ENCODE data around the gene ARHGDIB. TPM values are rescaled to one million over a fixed set of nuclear protein-coding genes. Genes with fewer than 3 reads are reported as not detected.
A peak's percentile ranks its signal among the peaks of the same experiment; 100 is the strongest.

ARHGDIB gene
- total and polyA plus RNA-seq, 2 experiments from 2014 or later, result 3.8 to 6.7 TPM

- Histone ChIP-seq H3K27me3 (no peaks in the 10 kb centered on the region), H3K4me1 (ENCODE audit: low read depth) (no peaks in the 10 kb centered on the region), H3K4me3 (no peak overlapping the region), H3K9me3 (ENCODE audit: low read depth) (no peaks in the 10 kb centered on the region), H3K36me3 (no peaks in the 10 kb centered on the region), H3K27ac (no peak overlapping the region)
- TF ChIP-seq CTCF (IDR thresholded peaks at IDR 0.05; ENCODE audit: low read depth, low read length), result no peak
- no peak for DNase-seq (ENCODE audit: low read depth in 1 of 2, low spot score in 1 of 2)
These were observed 2.1 kb upstream of the ARHGDIB start for GRCh38 chr12:14963520-14963919.

GRCh38 chr12:14962797-14963196 is 1.4 kb upstream of the ARHGDIB start:
- H3K9me3 ChIP-seq (ENCODE audit: low read depth), result no peaks in the 10 kb centered on the region
- TF ChIP-seq CTCF (IDR thresholded peaks at IDR 0.05; ENCODE audit: low read depth, low read length), result no peak
- H3K27me3 ChIP-seq, result no peaks in the 10 kb centered on the region
- DNase-seq (ENCODE audit: low read depth in 1 of 2, low spot score in 1 of 2), result no peak
- no peak overlapping the region for H3K27ac ChIP-seq
- no peaks in the 10 kb centered on the region for H3K36me3 ChIP-seq
- H3K4me1 ChIP-seq (ENCODE audit: low read depth), result no peaks in the 10 kb centered on the region
- no peak overlapping the region for H3K4me3 ChIP-seq

- DNase-seq (ENCODE audit: low read depth in 1 of 2, low spot score in 1 of 2), result no peak
- no peak overlapping the region for H3K4me3 ChIP-seq
- no peaks in the 10 kb centered on the region for H3K36me3 ChIP-seq
- no peak overlapping the region for H3K27ac ChIP-seq
- H3K27me3 ChIP-seq, result no peaks in the 10 kb centered on the region
- no peaks in the 10 kb centered on the region for H3K4me1 ChIP-seq (ENCODE audit: low read depth)
- TF ChIP-seq CTCF (IDR thresholded peaks at IDR 0.05; ENCODE audit: low read depth, low read length), result no peak
- H3K9me3 ChIP-seq (ENCODE audit: low read depth), result no peaks in the 10 kb centered on the region
These were observed 745 bp upstream of the ARHGDIB start for GRCh38 chr12:14962153-14962539.

GRCh38 chr12:14960548-14961465 is 594 bp downstream of the ARHGDIB start:
- no peak overlapping the region for H3K4me3 ChIP-seq
- no peak for TF ChIP-seq CTCF (IDR thresholded peaks at IDR 0.05; ENCODE audit: low read depth, low read length)
- peak in 1 of 2 donors; percentile 86 for DNase-seq (ENCODE audit: low read depth in 1 of 2, low spot score in 1 of 2)
- no peak overlapping the region for H3K27ac ChIP-seq
- no peaks in the 10 kb centered on the region for H3K4me1 ChIP-seq (ENCODE audit: low read depth)
- H3K9me3 ChIP-seq (ENCODE audit: low read depth), result no peaks in the 10 kb centered on the region
- no peaks in the 10 kb centered on the region for H3K36me3 ChIP-seq
- H3K27me3 ChIP-seq, result no peaks in the 10 kb centered on the region

GRCh38 chr12:14959916-14960496 is 1.4 kb downstream of the ARHGDIB start:
- no peak overlapping the region for H3K27ac ChIP-seq
- H3K9me3 ChIP-seq (ENCODE audit: low read depth), result no peaks in the 10 kb centered on the region
- H3K27me3 ChIP-seq, result no peaks in the 10 kb centered on the region
- TF ChIP-seq CTCF (IDR thresholded peaks at IDR 0.05; ENCODE audit: low read depth, low read length), result no peak
- no peaks in the 10 kb centered on the region for H3K4me1 ChIP-seq (ENCODE audit: low read depth)
- H3K36me3 ChIP-seq, result no peaks in the 10 kb centered on the region
- no peak overlapping the region for H3K4me3 ChIP-seq
- DNase-seq (ENCODE audit: low read depth in 1 of 2, low spot score in 1 of 2), result no peak
